ENCODE data around the gene CLCN3. TPM values are rescaled to one million over a fixed set of nuclear protein-coding genes. Genes with fewer than 3 reads are reported as not detected.

CLCN3 gene
- total RNA-seq, 2 experiments from 2014 or later = 17.8 to 42.0 TPM

- H2AFZ ChIP-seq (ENCODE audit: low read length) = no peak overlapping the region
- intact Hi-C loops (cut with micrococcal nuclease; ENCODE audit: unreplicated experiment) = no loop called here
- ChIA-PET CTCF (ENCODE audit: unreplicated experiment) (no interaction called here), POLR2A (interaction anchor here (1.2 kb wide), 2 partner anchors 12 to 15 kb away, joined by 3 read pairs; no protein-coding TSS in a partner anchor)
- H3K9me3 ChIP-seq (ENCODE audit: low read length) = no peaks in the 10 kb centered on the region
- no peaks in the 10 kb centered on the region for H3K4me1 ChIP-seq (ENCODE audit: insufficient read depth, low read length, poor library complexity, severe bottlenecking)
- peaks cover 7% of the 10 kb centered on the region for H3K36me3 ChIP-seq (ENCODE audit: insufficient read depth, low read length)
- H3K4me3 ChIP-seq (ENCODE audit: low read depth, low read length, poor library complexity, severe bottlenecking) = no peak overlapping the region
- no peak for DNase-seq (ENCODE audit: low spot score)
- no peaks in the 10 kb centered on the region for H3K79me2 ChIP-seq (ENCODE audit: insufficient read depth, low read depth, low read length)
- TF ChIP-seq EZH2phosphoT487 (IDR thresholded peaks at IDR 0.05; ENCODE audit: borderline replicate concordance, low read depth, low read length) (no peak), CTCF (conservative IDR thresholded peaks at IDR 0.05; ENCODE audit: low read length) (no peak)
- H3K27ac ChIP-seq (ENCODE audit: low read depth, low read length, poor library complexity, severe bottlenecking) = no peak overlapping the region
- H3K4me2 ChIP-seq (ENCODE audit: low read length) = no peak overlapping the region
- no peaks in the 10 kb centered on the region for H4K20me1 ChIP-seq (ENCODE audit: insufficient read depth, low read length)
- BruUV-seq (replicated peaks) = no TSS peak
- H3K9me2 ChIP-seq (ENCODE audit: insufficient read depth, low read length) = no peaks in the 10 kb centered on the region
These were observed 121.2 kb downstream of the CLCN3 start for GRCh38 chr4:169741569-169741968.

DNA sequence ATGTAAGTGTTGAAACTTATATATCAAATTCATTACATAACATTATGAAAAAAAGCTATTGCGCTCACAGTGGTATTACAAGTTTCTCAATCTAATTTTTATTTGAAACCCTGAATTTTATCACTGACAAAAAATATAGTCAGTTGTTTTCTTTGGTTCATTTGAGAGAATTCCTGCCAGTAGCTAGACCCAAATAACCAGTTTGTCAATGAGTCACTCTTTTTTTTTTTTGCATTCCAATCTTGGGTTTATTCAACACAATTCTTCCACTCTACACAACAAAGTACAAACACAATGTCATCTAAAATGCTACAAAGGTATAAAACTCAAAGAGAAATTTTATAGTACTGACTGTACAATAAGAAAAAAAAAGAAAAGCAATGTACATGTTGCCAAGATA lies 124.2 kb downstream of the CLCN3 start:
- DNase-seq (ENCODE audit: low spot score) = no peak
- TF ChIP-seq CTCF (conservative IDR thresholded peaks at IDR 0.05; ENCODE audit: low read length) (no peak), EZH2phosphoT487 (IDR thresholded peaks at IDR 0.05; ENCODE audit: borderline replicate concordance, low read depth, low read length) (no peak)
- intact Hi-C loops (cut with micrococcal nuclease; ENCODE audit: unreplicated experiment) = no loop called here
- no peak overlapping the region for H3K4me2 ChIP-seq (ENCODE audit: low read length)
- no peak overlapping the region for H3K4me3 ChIP-seq (ENCODE audit: low read depth, low read length, poor library complexity, severe bottlenecking)
- no peaks in the 10 kb centered on the region for H3K9me3 ChIP-seq (ENCODE audit: low read length)
- no peak overlapping the region for H2AFZ ChIP-seq (ENCODE audit: low read length)
- CTCF ChIA-PET (ENCODE audit: unreplicated experiment) = no interaction called here
- POLR2A ChIA-PET = interaction anchor here (1.3 to 1.5 kb wide), 2 partner anchors 15 to 56 kb away, joined by 4 to 5 read pairs; no protein-coding TSS in a partner anchor
- no TSS peak for BruUV-seq (replicated peaks)
- no peaks in the 10 kb centered on the region for H4K20me1 ChIP-seq (ENCODE audit: insufficient read depth, low read length)
- H3K27ac ChIP-seq (ENCODE audit: low read depth, low read length, poor library complexity, severe bottlenecking) = no peak overlapping the region
- no peaks in the 10 kb centered on the region for H3K79me2 ChIP-seq (ENCODE audit: insufficient read depth, low read depth, low read length)
- H3K4me1 ChIP-seq (ENCODE audit: insufficient read depth, low read length, poor library complexity, severe bottlenecking) = no peaks in the 10 kb centered on the region
- peaks cover 12% of the 10 kb centered on the region; the same call in 1 of the 2 replicates for H3K36me3 ChIP-seq (ENCODE audit: insufficient read depth, low read length)
- no peaks in the 10 kb centered on the region for H3K9me2 ChIP-seq (ENCODE audit: insufficient read depth, low read length)

GRCh38 chr4:169745291-169745690 lies 124.9 kb downstream of the CLCN3 start:
- CTCF ChIA-PET (ENCODE audit: unreplicated experiment) = no interaction called here
- intact Hi-C loops (cut with micrococcal nuclease; ENCODE audit: unreplicated experiment) = no loop called here
- no peak overlapping the region for H3K4me3 ChIP-seq (ENCODE audit: low read depth, low read length, poor library complexity, severe bottlenecking)
- no peak overlapping the region for H2AFZ ChIP-seq (ENCODE audit: low read length)
- no peaks in the 10 kb centered on the region for H3K79me2 ChIP-seq (ENCODE audit: insufficient read depth, low read depth, low read length)
- H3K9me3 ChIP-seq (ENCODE audit: low read length) = no peaks in the 10 kb centered on the region
- BruUV-seq (replicated peaks) = no TSS peak
- no peaks in the 10 kb centered on the region for H3K9me2 ChIP-seq (ENCODE audit: insufficient read depth, low read length)
- H4K20me1 ChIP-seq (ENCODE audit: insufficient read depth, low read length) = no peaks in the 10 kb centered on the region
- TF ChIP-seq EZH2phosphoT487 (IDR thresholded peaks at IDR 0.05; ENCODE audit: borderline replicate concordance, low read depth, low read length) (no peak), CTCF (conservative IDR thresholded peaks at IDR 0.05; ENCODE audit: low read length) (no peak)
- POLR2A ChIA-PET = interaction anchor here (1.5 kb wide), 1 partner anchor 16 kb away, joined by 5 read pairs; no protein-coding TSS in a partner anchor
- peaks cover 12% of the 10 kb centered on the region; the same call in 1 of the 2 replicates for H3K36me3 ChIP-seq (ENCODE audit: insufficient read depth, low read length)
- no peak for DNase-seq (ENCODE audit: low spot score)
- no peak overlapping the region for H3K4me2 ChIP-seq (ENCODE audit: low read length)
- no peaks in the 10 kb centered on the region for H3K4me1 ChIP-seq (ENCODE audit: insufficient read depth, low read length, poor library complexity, severe bottlenecking)
- no peak overlapping the region for H3K27ac ChIP-seq (ENCODE audit: low read depth, low read length, poor library complexity, severe bottlenecking)

Measured in OCI-LY7 (cell line).